Stimulated activated CD8-positive, alpha-beta memory T cell treated with anti-CD3 and anti-CD28 coated beads, Interleukin-4, amount 100 ng/mL, for 48 hours (primary cell): ENCODE measurements around the gene LSM12.
A peak's percentile ranks its signal among the peaks of the same experiment; 100 is the strongest.
"Not testable (repeated sequence)": the region's sequence is repeated elsewhere in the genome, so short reads cannot be mapped to it uniquely, and the experiment has no call there.

Experiments
- DNase-seq: peaks from one replicate; pipeline ENCODE4 v3.0.0-alpha.2; 2020

LSM12 gene

DNA sequence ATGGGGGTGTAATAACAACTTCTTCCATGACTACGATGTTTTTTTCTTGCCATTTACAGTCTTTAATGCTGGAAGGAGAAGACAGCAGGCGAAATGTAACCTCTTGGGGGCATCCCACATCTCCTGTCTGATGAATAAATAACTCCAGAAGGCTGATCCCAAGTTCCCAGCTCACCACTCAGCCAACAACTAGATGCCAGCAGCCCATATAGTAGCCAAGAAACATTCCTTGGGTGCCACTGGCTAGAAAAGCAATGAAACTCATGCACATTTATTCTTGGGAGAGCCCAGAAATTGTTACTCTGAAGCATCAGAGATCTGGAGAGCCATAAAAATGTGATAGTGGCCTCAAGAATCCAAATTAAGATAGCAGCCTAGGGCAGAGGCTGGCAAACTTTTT, 29.0 kb downstream of the LSM12 start:
- no peak for DNase-seq

GRCh38 chr17:44034688-44035087, 31.8 kb downstream of the LSM12 start:
- DNase-seq, result not testable (repeated sequence)

DNA sequence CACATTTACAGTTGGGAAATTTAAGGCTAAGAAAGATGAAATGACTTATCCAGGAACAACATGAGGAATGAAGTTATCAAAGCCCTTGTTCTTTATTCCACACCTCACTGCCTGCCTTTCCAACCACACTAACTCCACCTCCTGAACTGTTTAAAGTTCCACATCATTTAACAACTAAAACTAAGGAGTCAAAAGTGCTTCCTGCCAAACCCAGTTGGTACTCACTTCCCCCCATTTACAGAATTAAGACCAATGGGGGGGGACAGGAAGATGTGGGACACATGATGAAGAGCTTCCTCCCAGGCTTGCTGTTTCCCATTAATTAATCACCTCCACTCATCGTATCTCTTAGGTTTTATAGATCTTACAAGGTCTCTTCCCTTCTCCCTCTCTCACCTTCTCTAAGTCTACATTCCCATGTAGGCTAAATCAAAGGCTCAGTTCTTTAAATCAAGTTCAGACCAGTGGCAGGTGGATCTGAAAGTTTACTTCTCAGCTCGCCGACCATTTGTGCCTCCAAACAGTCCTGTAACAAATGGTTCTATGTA, 32.5 kb downstream of the LSM12 start:
- DNase-seq, result no peak

DNA sequence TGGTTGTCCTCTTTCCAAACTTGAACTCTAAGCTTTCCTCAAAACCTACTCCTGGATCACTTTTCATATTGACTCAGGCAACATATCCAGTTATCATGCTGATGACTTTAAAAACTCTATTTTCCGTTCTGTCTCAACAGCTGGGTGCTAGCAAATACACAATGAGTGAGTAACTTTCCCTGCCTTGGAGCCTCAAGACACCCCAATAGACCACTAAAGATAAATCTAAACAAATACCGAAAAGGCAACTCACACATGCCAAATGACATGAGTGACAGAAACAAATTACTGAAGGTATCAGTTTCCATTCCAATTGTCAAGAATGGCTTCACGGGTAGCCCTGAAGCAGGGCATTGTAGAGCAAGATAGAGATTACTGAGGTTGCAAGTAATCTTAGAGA, 36.0 kb downstream of the LSM12 start:
- DNase-seq, result no peak

GRCh38 chr17:44029736-44030135, 36.7 kb downstream of the LSM12 start:
- no peak for DNase-seq

DNA sequence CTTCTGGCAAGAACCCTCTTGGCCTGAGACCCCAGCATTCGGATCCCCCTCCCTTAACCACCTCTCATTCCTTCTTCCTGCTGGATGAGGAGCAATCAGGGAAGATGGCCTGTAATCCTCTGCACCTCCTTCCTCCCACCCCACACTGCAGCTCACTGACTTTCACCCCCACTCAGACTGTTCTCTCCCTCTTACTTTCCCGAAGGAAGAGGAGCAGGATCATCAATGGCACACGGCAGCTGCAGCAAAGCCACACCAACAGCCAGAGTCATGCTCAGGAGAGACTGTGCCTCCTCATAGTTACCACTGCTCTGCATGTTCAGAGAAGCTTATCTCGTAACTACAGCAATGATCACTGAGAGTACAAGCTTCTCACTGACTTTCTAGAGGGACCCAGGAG, 41.6 kb downstream of the LSM12 start:
- DNase-seq, result no peak

GRCh38 chr17:44024271-44024663, 42.2 kb downstream of the LSM12 start:
- no peak for DNase-seq

- DNase-seq, result no peak
Measured at GRCh38 chr17:44023545-44024270, 42.8 kb downstream of the LSM12 start.

GRCh38 chr17:44022246-44022645, 44.2 kb downstream of the LSM12 start:
- DNase-seq, result no peak

GRCh38 chr17:44021227-44021626, 45.2 kb downstream of the LSM12 start:
- not testable (repeated sequence) for DNase-seq

DNA sequence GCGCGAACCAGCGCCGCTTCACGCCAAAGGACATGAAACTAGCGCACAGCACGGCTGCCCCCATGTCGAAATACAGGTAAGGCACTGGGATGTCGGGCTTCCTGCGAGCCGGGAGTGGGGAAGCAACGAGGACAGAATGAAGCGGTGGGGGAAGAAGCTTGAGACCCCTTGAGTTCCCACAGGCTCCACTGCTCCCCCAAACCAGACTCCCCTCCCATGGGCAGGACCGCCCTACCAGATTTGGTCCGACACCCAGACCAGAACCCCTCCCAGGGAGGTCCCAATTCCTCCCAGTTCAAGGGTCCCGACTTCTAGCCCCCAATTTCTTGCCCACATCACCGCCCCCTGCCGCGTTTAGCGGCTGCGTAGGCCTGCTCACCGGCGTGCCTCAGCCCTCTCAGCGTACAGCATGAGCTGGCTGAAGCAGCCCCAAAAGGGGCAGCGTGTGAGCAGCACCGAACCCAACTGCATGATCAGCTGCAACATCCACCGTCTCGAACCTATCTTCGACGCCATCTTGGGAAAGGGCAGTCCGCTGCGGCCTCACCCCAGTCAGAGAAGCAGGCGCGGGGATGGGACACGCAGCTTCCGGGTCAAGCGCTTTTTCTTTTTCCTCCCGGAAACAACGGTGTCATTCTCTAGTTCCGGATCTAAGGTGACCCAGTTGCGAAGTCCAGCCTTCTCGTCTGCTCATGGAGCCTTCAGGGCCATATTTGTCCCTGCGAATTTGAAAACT, 51.9 kb downstream of the LSM12 start, which contains the start of gene TMEM101:
TMEM101 (minus strand) TSS at position 527 of the 736 bp plus-strand sequence; CDS start at position 516, 11 bp downstream.
- peak; percentile 90 for DNase-seq

GRCh38 chr17:44014133-44014436, 52.4 kb downstream of the LSM12 start:
- no peak for DNase-seq

DNA sequence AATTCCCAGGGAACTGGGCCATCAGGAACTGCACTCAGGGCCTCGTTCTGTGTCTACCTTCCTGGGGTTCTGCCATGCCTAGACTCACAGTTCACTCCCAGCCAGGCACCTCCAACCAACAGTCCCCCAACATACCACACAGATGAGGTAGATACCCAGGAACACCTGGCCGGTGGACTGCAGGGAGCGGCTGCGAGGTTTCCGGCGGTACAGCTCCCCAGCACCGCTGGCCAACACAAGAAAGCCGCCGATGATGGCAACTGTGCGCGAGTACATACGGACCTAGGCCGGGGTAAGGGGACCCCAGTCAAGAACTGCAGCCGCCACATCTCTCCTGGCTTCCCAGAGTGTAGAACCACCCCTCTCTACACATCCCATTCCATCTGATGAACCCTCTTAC, 53.6 kb downstream of the LSM12 start:
- no peak for DNase-seq

- DNase-seq, result no peak
Measured at GRCh38 chr17:44012391-44012790, 54.1 kb downstream of the LSM12 start.

DNA sequence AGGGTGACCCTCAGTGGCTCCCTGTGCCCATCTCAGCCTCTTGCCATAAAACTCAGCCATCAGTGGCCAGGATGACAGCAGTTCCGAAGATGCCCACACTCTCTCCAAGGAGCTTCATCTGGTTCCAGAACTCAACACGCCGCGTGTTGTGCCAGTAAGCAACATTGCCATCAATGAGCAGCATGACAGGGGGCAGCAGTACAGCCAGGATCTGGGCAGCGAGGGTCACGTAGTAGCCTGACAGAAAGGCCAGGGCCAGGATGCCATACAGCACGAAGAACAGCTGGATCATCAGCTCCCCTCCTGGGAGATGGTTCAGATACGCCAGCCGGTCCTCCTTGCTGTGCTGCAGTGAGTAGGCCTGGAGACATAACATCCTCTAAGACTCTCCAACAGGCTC, 54.6 kb downstream of the LSM12 start:
- no peak for DNase-seq

DNA sequence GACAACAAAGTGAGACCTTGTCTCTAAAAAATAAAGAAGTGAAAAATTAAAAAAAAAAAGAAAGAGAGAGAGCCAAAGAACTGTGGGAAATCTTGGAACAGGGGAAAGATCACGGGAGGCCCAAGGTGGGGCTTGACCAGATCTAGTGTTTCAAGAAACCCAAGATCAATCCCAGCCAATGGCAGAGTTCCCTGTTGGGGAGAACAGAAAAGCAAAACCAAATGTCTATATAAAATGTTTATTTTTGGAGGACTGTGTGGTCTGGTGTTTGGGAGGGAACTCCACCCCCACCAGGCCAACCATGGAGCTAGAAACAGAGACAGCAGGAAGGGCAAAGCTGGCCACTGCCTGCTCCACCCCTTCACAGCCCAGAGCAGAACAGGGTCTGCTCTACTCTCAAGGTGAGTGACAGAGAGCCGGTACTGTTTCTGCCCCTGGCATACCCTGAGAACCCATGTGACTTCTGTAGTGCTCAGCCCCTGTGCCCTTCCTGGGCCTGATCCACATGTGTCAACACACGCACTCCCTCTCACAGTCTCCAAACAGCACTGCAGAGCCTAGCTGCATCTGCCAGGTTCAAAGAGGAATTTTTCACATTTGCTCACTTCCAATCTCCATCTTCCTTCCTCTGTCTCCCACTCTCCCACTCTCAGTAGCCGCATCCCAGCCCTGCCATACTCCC, 55.4 kb downstream of the LSM12 start:
- no peak for DNase-seq

GRCh38 chr17:44008205-44008909, 58.1 kb downstream of the LSM12 start:
- no peak for DNase-seq

GRCh38 chr17:44007346-44008204, 58.9 kb downstream of the LSM12 start:
- no peak for DNase-seq

- peak; percentile 100 for DNase-seq
Measured at GRCh38 chr17:44006598-44007345, 59.7 kb downstream of the LSM12 start.

DNA sequence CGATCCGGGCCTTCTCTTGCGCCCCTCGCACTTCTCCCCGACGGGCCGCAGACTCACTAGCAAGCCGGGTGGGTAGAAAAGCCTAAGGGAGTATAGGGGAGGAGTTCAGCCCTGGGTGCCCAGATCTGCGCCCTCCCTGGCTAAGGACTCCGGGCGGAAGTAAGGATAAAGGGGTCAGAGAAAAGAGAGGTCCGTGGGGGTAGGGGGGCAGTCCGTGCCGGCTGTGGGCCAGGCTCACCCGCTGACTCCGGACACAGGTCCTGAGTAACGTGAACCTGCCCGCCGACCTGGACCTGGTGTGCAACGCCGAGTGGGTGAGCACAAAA, 60.2 kb downstream of the LSM12 start:
- peak; percentile 47 for DNase-seq

DNA sequence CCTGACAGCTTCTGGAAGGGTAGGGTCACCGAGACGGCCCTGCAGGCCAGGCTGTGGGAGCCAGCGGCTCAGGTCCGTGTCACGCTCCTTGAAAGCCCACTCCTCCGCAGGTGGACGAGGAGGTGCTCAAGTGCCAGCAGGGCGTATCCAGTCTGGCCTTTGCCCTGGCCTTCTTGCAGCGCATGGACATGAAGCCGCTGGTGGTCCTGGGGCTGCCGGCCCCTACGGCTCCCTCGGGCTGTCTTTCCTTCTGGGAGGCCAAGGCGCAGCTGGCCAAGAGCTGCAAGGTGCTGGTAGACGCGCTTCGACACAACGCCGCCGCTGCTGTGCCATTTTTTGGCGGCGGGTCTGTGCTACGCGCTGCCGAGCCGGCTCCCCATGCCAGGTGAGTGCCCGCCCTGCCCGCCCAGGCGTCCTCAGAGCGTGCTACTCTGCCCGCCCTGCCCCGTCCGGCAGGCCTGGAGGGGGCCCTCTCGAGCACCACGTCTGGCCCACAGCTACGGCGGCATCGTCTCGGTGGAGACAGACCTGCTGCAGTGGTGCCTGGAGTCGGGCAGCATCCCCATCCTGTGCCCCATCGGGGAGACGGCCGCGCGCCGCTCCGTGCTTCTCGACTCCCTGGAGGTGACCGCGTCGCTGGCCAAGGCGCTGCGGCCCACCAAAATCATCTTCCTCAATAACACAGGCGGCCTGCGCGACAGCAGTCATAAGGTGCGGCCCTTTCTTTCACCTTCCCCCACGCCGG, 60.8 kb downstream of the LSM12 start:
- DNase-seq, result peak; percentile 55
